ENCODE data around the gene SDHAF1. TPM values are rescaled to one million over a fixed set of nuclear protein-coding genes. Genes with fewer than 3 reads are reported as not detected.

SDHAF1 gene
- total and polyA plus RNA-seq, 2 experiments from 2014 or later = 28.6 to 36.5 TPM

GRCh38 chr19:36019061-36019670 lies 24.2 kb downstream of the SDHAF1 start:
- no peaks in the 10 kb centered on the region for H3K9me2 ChIP-seq (replicated peaks; ENCODE audit: insufficient read depth)
- no peaks in the 10 kb centered on the region for H3K4me1 ChIP-seq (ENCODE audit: insufficient read depth)
- WGBS (ENCODE audit: low lambda C conversion rate, missing lambda C conversion rate) = 98% methylated on average over 21 of the region's 22 CpGs
- H2AFZ ChIP-seq = no peak overlapping the region
- no peaks in the 10 kb centered on the region for H3K9me3 ChIP-seq (ENCODE audit: low read depth)
- no peak overlapping the region for H3K4me3 ChIP-seq
- H3K4me2 ChIP-seq = no peak overlapping the region
- no peak for DNase-seq (ENCODE audit: low spot score)
- TF ChIP-seq EZH2phosphoT487 (IDR thresholded peaks at IDR 0.05; ENCODE audit: low read depth, severe bottlenecking, unreplicated experiment) (no peak), EZH2 (IDR thresholded peaks at IDR 0.05; ENCODE audit: borderline replicate concordance) (no peak)
- no peaks in the 10 kb centered on the region for H3K36me3 ChIP-seq (replicated peaks; ENCODE audit: insufficient read depth, low read depth)
- H3K27ac ChIP-seq = no peak overlapping the region
- H3K27me3 ChIP-seq = no peaks in the 10 kb centered on the region
- H3K79me2 ChIP-seq = no peaks in the 10 kb centered on the region
- H4K20me1 ChIP-seq (ENCODE audit: insufficient read depth, poor library complexity, severe bottlenecking) = no peaks in the 10 kb centered on the region

GRCh38 chr19:36023432-36023831 lies 28.4 kb downstream of the SDHAF1 start:
- Histone ChIP-seq H3K9me3 (ENCODE audit: low read depth) (no peaks in the 10 kb centered on the region), H3K27me3 (no peaks in the 10 kb centered on the region), H3K36me3 (replicated peaks; ENCODE audit: insufficient read depth, low read depth) (no peaks in the 10 kb centered on the region), H3K9me2 (replicated peaks; ENCODE audit: insufficient read depth) (no peaks in the 10 kb centered on the region), H3K79me2 (no peaks in the 10 kb centered on the region), H4K20me1 (ENCODE audit: insufficient read depth, poor library complexity, severe bottlenecking) (no peaks in the 10 kb centered on the region), H2AFZ (no peak overlapping the region), H3K4me3 (no peak overlapping the region), H3K27ac (no peak overlapping the region), H3K4me1 (ENCODE audit: insufficient read depth) (no peaks in the 10 kb centered on the region), H3K4me2 (no peak overlapping the region)
- no peak for DNase-seq (ENCODE audit: low spot score)
- TF ChIP-seq CTCF (IDR thresholded peaks at IDR 0.05; ENCODE audit: poor library complexity) (no peak), EZH2 (IDR thresholded peaks at IDR 0.05; ENCODE audit: borderline replicate concordance) (no peak), EZH2phosphoT487 (IDR thresholded peaks at IDR 0.05; ENCODE audit: low read depth, severe bottlenecking, unreplicated experiment) (no peak)
- 97% methylated on average over 5 of the region's 5 CpGs for WGBS (ENCODE audit: low lambda C conversion rate, missing lambda C conversion rate)

- DNase-seq (ENCODE audit: low spot score) = no peak
- Histone ChIP-seq H3K4me1 (ENCODE audit: insufficient read depth) (no peaks in the 10 kb centered on the region), H4K20me1 (ENCODE audit: insufficient read depth, poor library complexity, severe bottlenecking) (no peaks in the 10 kb centered on the region), H3K27me3 (no peaks in the 10 kb centered on the region), H3K79me2 (no peaks in the 10 kb centered on the region), H3K27ac (no peak overlapping the region), H2AFZ (no peak overlapping the region), H3K36me3 (replicated peaks; ENCODE audit: insufficient read depth, low read depth) (no peaks in the 10 kb centered on the region), H3K9me3 (ENCODE audit: low read depth) (no peaks in the 10 kb centered on the region), H3K4me3 (no peak overlapping the region), H3K9me2 (replicated peaks; ENCODE audit: insufficient read depth) (no peaks in the 10 kb centered on the region), H3K4me2 (no peak overlapping the region)
- TF ChIP-seq EZH2 (IDR thresholded peaks at IDR 0.05; ENCODE audit: borderline replicate concordance) (no peak), EZH2phosphoT487 (IDR thresholded peaks at IDR 0.05; ENCODE audit: low read depth, severe bottlenecking, unreplicated experiment) (no peak), CTCF (IDR thresholded peaks at IDR 0.05; ENCODE audit: poor library complexity) (no peak)
- 56% methylated on average over 1 of the region's 1 CpG for WGBS (ENCODE audit: low lambda C conversion rate, missing lambda C conversion rate)
Observed at GRCh38 chr19:36025541-36025940, 30.6 kb downstream of the SDHAF1 start.

GRCh38 chr19:36026091-36026876 lies 31.3 kb downstream of the SDHAF1 start:
- TF ChIP-seq EZH2phosphoT487 (IDR thresholded peaks at IDR 0.05; ENCODE audit: low read depth, severe bottlenecking, unreplicated experiment) (no peak), EZH2 (IDR thresholded peaks at IDR 0.05; ENCODE audit: borderline replicate concordance) (no peak), CTCF (IDR thresholded peaks at IDR 0.05; ENCODE audit: poor library complexity) (no peak)
- Histone ChIP-seq H3K27ac (no peak overlapping the region), H2AFZ (no peak overlapping the region), H3K4me3 (no peak overlapping the region), H3K4me1 (ENCODE audit: insufficient read depth) (no peaks in the 10 kb centered on the region), H3K79me2 (no peaks in the 10 kb centered on the region), H3K9me2 (replicated peaks; ENCODE audit: insufficient read depth) (no peaks in the 10 kb centered on the region), H3K9me3 (ENCODE audit: low read depth) (no peaks in the 10 kb centered on the region), H3K27me3 (no peaks in the 10 kb centered on the region), H3K4me2 (no peak overlapping the region), H4K20me1 (ENCODE audit: insufficient read depth, poor library complexity, severe bottlenecking) (no peaks in the 10 kb centered on the region), H3K36me3 (replicated peaks; ENCODE audit: insufficient read depth, low read depth) (no peaks in the 10 kb centered on the region)
- WGBS (ENCODE audit: low lambda C conversion rate, missing lambda C conversion rate) = 97% methylated on average over 43 of the region's 49 CpGs
- no peak for DNase-seq (ENCODE audit: low spot score)
